Osteoblast (primary cell): ENCODE measurements around the gene TOP3B. TPM values are rescaled to one million over a fixed set of nuclear protein-coding genes. Genes with fewer than 3 reads are reported as not detected.

ENCODE experiments used
- DNase-seq: peaks from one replicate; pipeline ENCODE4 v3.0.0; 2011; ENCODE audit warnings: low spot score, mixed read lengths; ENCODE audit not compliant: insufficient read length; ENCODE audit errors: missing footprints
- H2AFZ ChIP-seq: 2 replicates; pipeline ENCODE4 v1.6.0; 2011; ENCODE audit warnings: mild to moderate bottlenecking, low read length
- H3K27ac ChIP-seq: 2 replicates; pipeline ENCODE4 v1.5.1; 2011; ENCODE audit warnings: mild to moderate bottlenecking, low read depth, low read length, moderate library complexity
- H3K27me3 ChIP-seq: 2 replicates; pipeline ENCODE4 v1.6.0; 2012; ENCODE audit warnings: mild to moderate bottlenecking, control low read depth, inconsistent platforms, low read length, moderate library complexity; ENCODE audit not compliant: insufficient read depth
- H3K36me3 ChIP-seq: 2 replicates; pipeline ENCODE4 v1.5.1; 2011; ENCODE audit warnings: mild to moderate bottlenecking, low read length, control low read depth, moderate library complexity; ENCODE audit not compliant: insufficient read depth
- H3K4me1 ChIP-seq: 2 replicates; pipeline ENCODE4 v1.5.1; 2011; ENCODE audit warnings: mild to moderate bottlenecking, low read length, control low read depth, moderate library complexity; ENCODE audit not compliant: insufficient read depth
- H3K4me2 ChIP-seq: 2 replicates; pipeline ENCODE4 v1.6.0; 2011; ENCODE audit warnings: mild to moderate bottlenecking, low read length; ENCODE audit not compliant: insufficient read depth
- H3K4me3 ChIP-seq: fragments of 200-600 bp; sonication (generic); 3 replicates; pipeline ENCODE4 v1.5.1; 2012; ENCODE audit warnings: mild to moderate bottlenecking, low read length, inconsistent platforms; ENCODE audit not compliant: insufficient read depth
- H3K79me2 ChIP-seq: 2 replicates; pipeline ENCODE4 v1.6.0; 2012; ENCODE audit warnings: mild to moderate bottlenecking, low read length, control low read depth, inconsistent platforms; ENCODE audit not compliant: insufficient read depth
- H3K9me3 ChIP-seq: 2 replicates; pipeline ENCODE4 v1.5.1; 2011; ENCODE audit warnings: low read depth, low read length, control low read depth
- H4K20me1 ChIP-seq: 2 replicates; pipeline ENCODE4 v1.6.0; 2012; ENCODE audit warnings: mild to moderate bottlenecking, low read length, control low read depth; ENCODE audit not compliant: insufficient read depth
- CTCF ChIP-seq: IDR thresholded peaks from 2 replicates; pipeline ENCODE4 v1.5.1; 2011; ENCODE audit warnings: mild to moderate bottlenecking, low read depth, low read length, moderate library complexity; ENCODE audit errors: extremely low read depth
- total RNA-seq: library from RNA; depleted of rRNA; stranded (reverse); fragments of >200 nt; gene quantifications from 2 replicates; pipeline ENCODE4 v1.2.3, GENCODE V29; 2012

Gene TOP3B
- total RNA-seq, 1 donor, result 27.9 TPM

GRCh38 chr22:21945453-21946261, 36.9 kb downstream of the TOP3B start:
- no peaks in the 10 kb centered on the region for H3K27me3 ChIP-seq
- H3K27ac ChIP-seq, result peak overlapping the region; percentile 82
- H3K4me3 ChIP-seq, result no peak overlapping the region
- no peak overlapping the region for H3K4me2 ChIP-seq
- peaks cover 27% of the 10 kb centered on the region for H3K36me3 ChIP-seq
- peaks cover 71% of the 10 kb centered on the region for H3K79me2 ChIP-seq
- TF ChIP-seq CTCF, result no peak
- no peaks in the 10 kb centered on the region for H3K9me3 ChIP-seq
- peak; percentile 44 for DNase-seq
- no peak overlapping the region for H2AFZ ChIP-seq
- H4K20me1 ChIP-seq, result no peaks in the 10 kb centered on the region
- H3K4me1 ChIP-seq, result peaks cover 35% of the 10 kb centered on the region

GRCh38 chr22:21944871-21945270, 37.7 kb downstream of the TOP3B start:
- Histone ChIP-seq H4K20me1 (no peaks in the 10 kb centered on the region), H3K27ac (no peak overlapping the region), H3K4me1 (peaks cover 35% of the 10 kb centered on the region), H3K36me3 (peaks cover 28% of the 10 kb centered on the region), H3K79me2 (peaks cover 70% of the 10 kb centered on the region), H3K27me3 (no peaks in the 10 kb centered on the region), H3K4me3 (no peak overlapping the region), H2AFZ (no peak overlapping the region), H3K9me3 (no peaks in the 10 kb centered on the region), H3K4me2 (no peak overlapping the region)
- DNase-seq, result no peak
- TF ChIP-seq CTCF, result no peak

GRCh38 chr22:21943571-21944448, 38.8 kb downstream of the TOP3B start:
- DNase-seq, result peak; percentile 37
- H3K27me3 ChIP-seq, result no peaks in the 10 kb centered on the region
- no peaks in the 10 kb centered on the region for H4K20me1 ChIP-seq
- peaks cover 38% of the 10 kb centered on the region for H3K36me3 ChIP-seq
- no peak for TF ChIP-seq CTCF
- no peaks in the 10 kb centered on the region for H3K9me3 ChIP-seq
- H3K4me1 ChIP-seq, result peaks cover 35% of the 10 kb centered on the region
- no peak overlapping the region for H3K4me2 ChIP-seq
- H3K79me2 ChIP-seq, result peaks cover 70% of the 10 kb centered on the region
- no peak overlapping the region for H2AFZ ChIP-seq
- no peak overlapping the region for H3K4me3 ChIP-seq
- peak overlapping the region; percentile 92 for H3K27ac ChIP-seq
